Amniotic stem cell (primary cell): ENCODE measurements around the gene PRRC2A.

ENCODE experiments used
- DNase-seq: peaks from one replicate; lab custom pipeline; 2025; lab: John Stamatoyannopoulos, UW

Gene PRRC2A

DNA sequence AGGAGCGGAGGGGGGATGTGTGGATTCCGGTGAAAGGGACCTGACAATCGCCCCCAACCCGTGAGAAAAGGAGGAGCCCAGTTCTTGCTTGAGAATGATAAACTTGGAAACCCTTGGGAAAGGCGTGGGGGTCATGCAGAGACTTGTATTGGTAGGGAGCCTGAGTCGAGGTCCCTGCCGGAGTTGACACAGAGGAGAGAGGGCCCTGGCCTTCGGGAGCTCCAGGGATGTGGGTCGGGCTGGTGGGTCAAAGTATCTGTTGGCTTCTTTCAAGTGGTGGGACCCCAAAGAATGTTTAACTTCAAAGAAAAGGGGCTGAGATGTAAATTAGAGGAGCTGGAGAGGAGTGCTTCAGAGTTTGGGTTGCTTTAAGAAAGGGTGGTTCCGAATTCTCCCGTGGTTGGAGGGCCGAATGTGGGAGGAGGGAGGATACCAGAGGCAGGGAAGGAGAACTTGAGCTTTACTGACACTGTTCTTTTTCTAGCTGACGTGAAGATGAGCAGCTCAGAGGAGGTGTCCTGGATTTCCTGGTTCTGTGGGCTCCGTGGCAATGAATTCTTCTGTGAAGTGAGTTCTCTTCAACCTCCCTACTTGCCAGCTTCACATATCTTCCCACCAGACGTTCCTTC lies 45.9 kb downstream of the PRRC2A start:
- no peak for DNase-seq

DNA sequence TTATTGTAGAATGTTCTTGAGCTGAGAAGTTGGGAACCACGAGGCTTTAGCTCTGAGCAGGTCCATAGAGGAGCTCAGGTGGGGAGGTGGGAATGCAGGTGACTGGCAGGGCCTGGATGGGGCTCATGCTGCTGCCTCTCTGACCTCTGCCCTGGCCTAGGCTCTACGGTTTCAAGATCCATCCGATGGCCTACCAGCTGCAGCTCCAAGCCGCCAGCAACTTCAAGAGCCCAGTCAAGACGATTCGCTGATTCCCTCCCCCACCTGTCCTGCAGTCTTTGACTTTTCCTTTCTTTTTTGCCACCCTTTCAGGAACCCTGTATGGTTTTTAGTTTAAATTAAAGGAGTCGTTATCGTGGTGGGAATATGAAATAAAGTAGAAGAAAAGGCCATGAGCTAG lies 49.2 kb downstream of the PRRC2A start, which contains the start of gene LY6G5B:
Gene LY6G5B, plus strand, starts transcription at position 301 of the 400 bp plus-strand sequence. CDS start 975 bp downstream, outside the sequence.
- no peak for DNase-seq

DNA sequence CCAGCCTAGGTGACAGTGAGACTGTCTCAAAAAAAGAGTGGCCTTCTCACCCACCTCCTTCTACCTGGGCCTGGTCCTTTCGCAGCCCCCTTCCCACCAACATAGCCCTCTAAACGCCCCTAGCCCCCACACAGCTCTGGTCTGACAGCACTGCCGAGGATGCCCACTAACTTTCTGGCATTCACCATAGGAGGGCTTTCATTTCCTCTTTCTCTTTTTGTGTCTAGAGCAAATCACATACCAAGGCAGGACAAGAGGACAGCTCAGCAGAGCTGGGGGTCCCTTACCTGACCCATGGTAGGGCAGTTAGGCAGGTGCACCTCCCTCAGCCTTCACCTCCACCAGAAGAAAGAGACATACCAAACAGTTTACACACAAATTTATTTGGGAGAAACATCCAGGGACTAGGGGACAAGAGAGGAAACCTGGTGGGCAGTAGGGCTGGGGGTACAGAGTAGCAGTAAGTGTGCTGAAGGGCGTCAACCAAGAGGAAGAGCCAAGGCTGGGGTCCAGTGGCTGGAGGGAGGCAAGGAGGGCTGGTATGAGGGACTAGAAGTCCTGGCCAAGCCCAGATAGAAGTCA lies 55.9 kb downstream of the PRRC2A start:
- no peak for DNase-seq

DNA sequence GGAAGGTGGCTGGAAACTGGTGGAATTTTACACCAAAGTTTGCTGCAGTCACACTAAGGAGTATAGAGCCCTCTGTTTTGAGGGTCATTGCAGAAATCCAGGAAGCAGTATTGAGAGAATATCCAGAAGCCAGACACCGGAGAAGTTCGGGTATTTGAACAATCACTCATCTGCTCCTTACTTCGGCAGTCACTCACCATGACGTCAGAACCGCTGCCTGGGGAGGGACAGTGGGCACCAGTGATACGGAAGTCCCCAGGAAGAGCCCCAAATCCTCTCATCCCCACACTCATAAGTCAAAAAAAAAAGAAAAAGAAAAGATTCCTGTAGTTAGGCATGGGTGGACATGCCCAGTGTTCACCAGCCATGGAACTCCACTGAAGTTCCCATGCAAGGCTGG lies 56.4 kb downstream of the PRRC2A start:
- DNase-seq, result no peak

DNA sequence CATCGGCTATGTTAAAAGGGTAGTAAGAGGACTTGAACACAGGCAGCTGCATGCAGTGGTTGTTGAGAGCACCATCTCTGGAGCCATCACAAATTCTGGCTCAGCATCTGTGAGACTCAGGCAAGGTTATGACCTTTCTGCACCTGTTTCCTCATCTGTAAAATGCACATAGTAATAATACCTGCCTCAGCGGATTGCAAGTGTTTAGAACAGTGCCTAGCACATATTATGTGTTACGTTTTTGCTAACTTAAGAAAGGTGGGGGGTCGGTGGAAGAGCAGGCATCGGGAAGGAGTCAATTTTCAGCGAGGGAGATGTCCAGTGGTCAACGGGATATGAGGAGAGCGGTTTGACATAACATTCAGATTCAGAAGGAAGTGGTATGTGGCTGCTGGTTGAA lies 57.4 kb downstream of the PRRC2A start:
- DNase-seq, result no peak

DNA sequence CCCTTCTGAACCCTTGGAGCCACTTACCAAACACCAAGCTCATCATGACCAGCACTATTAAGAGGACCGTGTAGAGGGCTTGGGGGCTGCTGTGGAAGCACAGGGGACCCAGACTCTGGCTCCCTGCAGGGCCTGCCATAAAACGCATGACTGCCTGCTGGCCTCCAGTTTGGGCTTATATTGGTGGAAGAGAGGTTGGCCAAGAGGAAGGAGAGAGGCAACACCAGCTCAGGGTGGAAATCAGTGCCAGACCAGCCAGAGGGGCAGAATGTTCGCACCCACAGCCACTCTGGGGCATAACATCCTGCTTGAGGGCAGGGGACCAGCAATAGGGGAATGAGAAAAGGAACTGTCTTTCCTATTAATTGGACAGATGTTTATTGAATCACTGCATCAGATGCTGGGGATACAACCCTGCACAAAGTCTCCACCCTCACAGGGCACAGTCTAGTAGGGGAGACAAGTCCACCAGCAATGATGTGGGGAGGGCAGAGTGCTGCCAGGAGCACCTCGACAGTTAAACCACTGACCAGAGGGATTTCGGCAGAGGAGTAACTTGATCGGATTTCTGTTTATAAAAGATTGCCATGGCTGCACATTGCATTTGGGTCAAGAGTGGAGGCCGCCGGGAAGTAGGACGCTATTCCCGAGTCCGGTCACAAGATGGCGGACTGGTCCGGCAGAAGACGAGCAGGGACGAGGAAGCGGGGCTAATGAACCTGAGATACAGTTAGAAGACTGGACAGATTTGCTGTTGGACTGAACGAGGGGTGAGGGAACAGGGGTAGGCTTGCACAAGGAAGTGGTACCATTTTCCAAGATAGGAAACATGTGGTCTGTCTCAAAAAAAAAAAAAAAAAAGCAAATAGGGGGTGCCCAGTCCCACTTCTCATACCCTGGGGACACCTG lies 60.0 kb downstream of the PRRC2A start, which contains the start of gene LY6G5C:
Gene LY6G5C, minus strand, starts transcription at position 842 of the 909 bp plus-strand sequence. Its CDS starts 694 bp downstream, at position 148.
- peak; percentile 75 for DNase-seq

DNA sequence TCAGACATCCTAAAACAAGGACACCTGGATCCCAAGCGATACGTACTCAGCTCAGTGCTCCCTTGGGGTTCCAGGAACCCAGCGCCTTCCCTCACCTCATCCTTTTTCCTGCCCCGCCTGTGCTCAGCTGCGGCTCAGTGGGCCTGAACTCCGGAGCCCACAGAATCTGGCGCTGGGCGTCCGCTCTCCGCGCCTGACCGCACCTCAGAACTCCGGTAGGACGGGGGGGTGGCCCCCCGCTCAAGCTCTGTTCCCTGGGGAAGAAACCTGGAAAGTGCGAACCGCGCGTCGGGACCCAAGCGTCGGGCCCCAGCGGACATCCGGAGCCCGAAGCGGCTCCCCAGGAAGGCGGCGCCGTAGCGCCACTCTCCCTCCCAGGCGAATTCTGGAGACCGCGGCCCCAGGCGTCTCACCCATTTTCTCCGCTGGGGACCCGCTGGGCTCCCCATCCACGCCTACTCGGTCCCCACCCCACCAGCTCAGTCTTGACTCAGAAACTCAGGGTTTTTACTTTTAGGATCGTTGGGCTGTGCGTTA lies 60.7 kb downstream of the PRRC2A start:
- DNase-seq, result no peak

DNA sequence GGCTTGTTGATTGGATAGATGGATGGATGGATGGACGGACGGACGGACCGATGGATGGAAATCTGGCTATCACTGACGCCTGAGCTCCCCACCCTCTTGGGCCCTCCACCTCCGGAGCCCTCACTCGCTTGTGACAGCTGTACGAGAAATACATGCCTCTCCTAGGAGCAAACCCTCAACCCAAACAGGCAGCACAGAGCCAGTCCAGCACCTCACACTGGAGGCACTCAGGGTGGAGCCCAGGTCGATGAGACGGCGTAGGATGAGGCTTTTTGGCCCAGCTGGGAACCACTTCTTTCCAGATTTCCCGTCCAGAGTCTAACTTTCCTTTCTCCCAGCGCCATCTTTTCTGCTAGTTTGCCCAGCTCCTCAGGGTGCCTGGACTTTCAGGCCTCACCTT lies 63.1 kb downstream of the PRRC2A start:
- no peak for DNase-seq

DNA sequence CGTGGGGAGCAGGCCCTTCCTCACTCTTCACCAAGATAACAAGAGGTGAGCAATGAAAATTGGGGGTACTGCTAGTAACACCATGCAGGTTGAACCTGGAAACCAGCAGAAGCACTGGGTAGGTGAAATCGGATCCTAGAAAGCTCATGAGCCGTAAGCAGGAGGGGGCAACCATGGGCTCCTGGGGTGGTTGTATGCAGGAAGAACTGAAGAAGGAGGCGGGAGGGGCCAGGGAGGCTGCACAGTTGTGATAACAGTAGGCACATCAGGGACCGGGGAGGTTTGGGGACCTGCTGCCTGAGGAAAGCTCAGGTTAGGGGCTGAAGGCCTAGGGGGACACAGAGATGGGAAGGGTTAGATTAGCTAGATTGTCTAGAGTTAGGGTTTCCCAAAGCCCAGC lies 66.0 kb downstream of the PRRC2A start:
- DNase-seq, result no peak

DNA sequence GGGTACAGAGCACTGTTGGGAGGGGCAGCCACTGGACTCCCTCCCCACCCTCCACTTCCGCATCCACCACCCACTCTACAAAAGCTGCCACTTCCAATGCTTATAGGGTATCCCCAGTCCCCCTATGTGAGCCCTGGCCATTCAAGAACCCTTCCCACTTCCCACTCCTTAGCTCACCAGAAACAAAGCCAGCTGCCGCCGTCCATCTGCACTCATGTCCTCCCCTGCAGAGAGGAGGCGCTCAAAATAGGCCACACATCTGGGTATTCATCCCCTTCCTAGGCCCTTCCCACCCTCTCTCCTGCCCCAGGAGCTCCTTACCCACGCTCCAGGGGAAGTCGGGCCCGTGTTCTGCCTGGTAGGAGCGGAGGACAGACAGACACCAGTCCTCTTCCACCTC lies 66.8 kb downstream of the PRRC2A start:
- no peak for DNase-seq
